GM12872 (cell line): Measurements from ENCODE around the gene RSU1.

Source experiments
- CTCF ChIP-seq: IDR thresholded peaks from 3 replicates; pipeline ENCODE4 v1.5.1; 2011; ENCODE audit warnings: low read depth, mild to moderate bottlenecking, low read length, moderate library complexity; ENCODE audit not compliant: insufficient read depth

Gene RSU1

GRCh38 chr10:16674147-16674703, 143.0 kb downstream of the RSU1 start:
- TF ChIP-seq CTCF, result no peak

DNA sequence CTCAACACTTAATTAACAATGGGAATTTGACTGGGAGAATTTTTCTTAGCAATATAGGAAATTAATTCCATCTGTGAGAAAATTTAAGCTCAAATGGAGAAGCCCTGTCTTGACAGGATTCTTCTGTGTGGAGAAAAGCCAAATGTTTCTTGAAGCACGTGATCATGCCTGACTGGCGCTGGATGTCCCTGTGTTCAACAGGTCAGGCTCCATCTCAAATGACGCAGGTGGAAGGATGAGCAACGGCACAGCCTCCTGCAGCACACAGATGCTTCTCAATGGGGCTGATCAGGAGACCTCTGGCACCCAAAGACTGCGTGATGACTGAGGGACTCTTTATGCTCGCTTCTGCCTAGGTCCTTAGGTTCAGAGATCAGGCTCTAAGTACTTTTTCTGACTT, 143.8 kb downstream of the RSU1 start:
- TF ChIP-seq CTCF, result no peak

GRCh38 chr10:16663444-16663843, 153.8 kb downstream of the RSU1 start:
- TF ChIP-seq CTCF, result no peak

GRCh38 chr10:16662923-16663322, 154.3 kb downstream of the RSU1 start:
- TF ChIP-seq CTCF, result no peak

DNA sequence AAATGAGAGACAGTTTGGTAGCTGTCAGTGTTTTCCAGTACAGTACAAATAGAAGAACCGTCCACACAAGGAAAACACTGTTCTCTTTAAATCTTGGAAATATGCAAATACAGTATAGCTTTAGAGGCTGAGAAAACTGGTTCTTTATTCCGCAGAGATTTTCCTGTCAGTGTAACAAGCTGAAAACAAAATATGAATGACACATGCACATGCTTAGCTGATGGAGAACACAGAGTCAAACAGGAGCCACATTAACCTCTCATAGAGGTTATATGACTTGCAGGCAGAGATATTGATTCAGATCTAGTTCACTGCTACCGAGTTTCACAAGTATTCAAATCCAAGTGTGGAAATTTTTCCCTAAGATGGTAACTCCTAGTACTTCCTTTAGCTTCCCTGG, 160.3 kb downstream of the RSU1 start:
- TF ChIP-seq CTCF, result no peak

DNA sequence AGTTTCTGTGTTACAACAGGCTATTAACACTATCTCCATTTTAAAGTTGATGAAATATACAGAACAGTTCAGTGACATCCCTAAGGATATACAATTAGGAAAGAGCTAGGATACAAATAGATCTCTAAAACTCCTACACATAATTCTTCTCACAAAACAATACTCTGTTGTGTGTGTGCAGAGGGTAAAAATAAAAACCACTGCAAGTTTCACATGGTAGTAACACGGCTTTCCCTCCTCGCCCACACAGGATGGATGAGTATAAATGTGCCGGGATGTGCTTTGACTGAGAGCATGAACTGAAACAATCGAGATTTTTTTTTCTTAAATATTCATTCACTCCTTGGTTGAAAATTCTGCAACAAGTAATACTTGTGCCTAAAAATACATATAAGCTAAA, 164.0 kb downstream of the RSU1 start:
- no peak for TF ChIP-seq CTCF

GRCh38 chr10:16652154-16652553, 165.1 kb downstream of the RSU1 start:
- TF ChIP-seq CTCF, result no peak
